Endothelial cell (in vitro differentiated cells): Measurements from ENCODE around the gene TRIM32. TPM values are rescaled to one million over a fixed set of nuclear protein-coding genes. Genes with fewer than 3 reads are reported as not detected.

Experiments
- DNase-seq: peaks from one replicate; pipeline ENCODE4 v3.0.0; 2021; ENCODE audit warnings: low spot score
- H3K27ac Mint-ChIP-seq: one replicate; pipeline ENCODE4 v1.8.0; 2021; ENCODE audit warnings: mixed read lengths, inconsistent platforms; ENCODE audit not compliant: unreplicated experiment
- H3K27me3 Mint-ChIP-seq: one replicate; pipeline ENCODE4 v1.8.0; 2021; ENCODE audit warnings: mild to moderate bottlenecking, moderate library complexity, mixed read lengths, inconsistent platforms; ENCODE audit not compliant: unreplicated experiment
- H3K36me3 Mint-ChIP-seq: one replicate; pipeline ENCODE4 v1.8.0; 2021; ENCODE audit warnings: mild to moderate bottlenecking, low read depth, mixed read lengths, inconsistent platforms; ENCODE audit not compliant: unreplicated experiment
- H3K4me1 Mint-ChIP-seq: one replicate; pipeline ENCODE4 v1.8.0; 2021; ENCODE audit warnings: mild to moderate bottlenecking, mixed read lengths, inconsistent platforms; ENCODE audit not compliant: unreplicated experiment
- H3K4me3 Mint-ChIP-seq: one replicate; pipeline ENCODE4 v1.8.0; 2021; ENCODE audit warnings: mild to moderate bottlenecking, mixed read lengths, inconsistent platforms; ENCODE audit not compliant: unreplicated experiment
- H3K9me3 Mint-ChIP-seq: one replicate; pipeline ENCODE4 v1.8.0; 2021; ENCODE audit warnings: mixed read lengths, inconsistent platforms; ENCODE audit not compliant: unreplicated experiment
- CTCF ChIP-seq: fragments of 200-600 bp; sonication (generic); IDR thresholded peaks from one replicate; pipeline ENCODE4 v1.5.0; 2021; ENCODE audit warnings: antibody characterized with exemption; ENCODE audit not compliant: unreplicated experiment
- total RNA-seq: library from RNA; stranded (reverse); fragmentation: NEBNext Ultra II Directional; extraction: Animal tissue kit (Norgen Biotek cat#: 25700); gene quantifications from one replicate; pipeline ENCODE4 v1.2.1, GENCODE V29; 2021; ENCODE audit not compliant: unreplicated experiment

The TRIM32 gene
- total RNA-seq, 1 donor from 2014 or later = 24.7 TPM

GRCh38 chr9:116713271-116713670 lies 26.2 kb downstream of the TRIM32 start:
- Mint-ChIP-seq H3K27ac (no peak overlapping the region), H3K4me3 (no peak overlapping the region), H3K9me3 (no peaks in the 10 kb centered on the region), H3K36me3 (no peaks in the 10 kb centered on the region), H3K27me3 (no peaks in the 10 kb centered on the region), H3K4me1 (peaks cover 6% of the 10 kb centered on the region)
- no peak for DNase-seq
- no peak for TF ChIP-seq CTCF

GRCh38 chr9:116715751-116716150 lies 28.6 kb downstream of the TRIM32 start:
- Mint-ChIP-seq H3K4me1 (peaks cover 6% of the 10 kb centered on the region), H3K27ac (no peak overlapping the region), H3K4me3 (no peak overlapping the region), H3K36me3 (no peaks in the 10 kb centered on the region), H3K9me3 (no peaks in the 10 kb centered on the region), H3K27me3 (no peaks in the 10 kb centered on the region)
- no peak for TF ChIP-seq CTCF
- DNase-seq = no peak

GRCh38 chr9:116716438-116716837 lies 29.3 kb downstream of the TRIM32 start:
- DNase-seq = no peak
- H3K4me1 Mint-ChIP-seq = peaks cover 6% of the 10 kb centered on the region
- TF ChIP-seq CTCF = no peak
- no peak overlapping the region for H3K4me3 Mint-ChIP-seq
- H3K27ac Mint-ChIP-seq = no peak overlapping the region
- no peaks in the 10 kb centered on the region for H3K36me3 Mint-ChIP-seq
- no peaks in the 10 kb centered on the region for H3K9me3 Mint-ChIP-seq
- no peaks in the 10 kb centered on the region for H3K27me3 Mint-ChIP-seq

GRCh38 chr9:116717150-116717549 lies 30.0 kb downstream of the TRIM32 start:
- Mint-ChIP-seq H3K36me3 (no peaks in the 10 kb centered on the region), H3K4me1 (peaks cover 6% of the 10 kb centered on the region), H3K27me3 (no peaks in the 10 kb centered on the region), H3K4me3 (no peak overlapping the region), H3K9me3 (no peaks in the 10 kb centered on the region), H3K27ac (no peak overlapping the region)
- DNase-seq = no peak
- TF ChIP-seq CTCF = no peak

GRCh38 chr9:116718111-116718510 lies 31.0 kb downstream of the TRIM32 start:
- no peak for TF ChIP-seq CTCF
- H3K27ac Mint-ChIP-seq = no peak overlapping the region
- H3K4me3 Mint-ChIP-seq = no peak overlapping the region
- no peaks in the 10 kb centered on the region for H3K27me3 Mint-ChIP-seq
- H3K9me3 Mint-ChIP-seq = no peaks in the 10 kb centered on the region
- peaks cover 6% of the 10 kb centered on the region for H3K4me1 Mint-ChIP-seq
- DNase-seq = no peak
- no peaks in the 10 kb centered on the region for H3K36me3 Mint-ChIP-seq
